Measurements from ENCODE around the gene ZNF717.

- TF ChIP-seq CTCF (IDR thresholded peaks at IDR 0.05; ENCODE audit: low read length), result no peak
- no peak for TF ChIP-seq EZH2 (optimal IDR thresholded peaks at IDR 0.05; ENCODE audit: low read depth, low read length)
Observed at GRCh38 chr3:75727985-75728384, 57.4 kb downstream of the ZNF717 start.

Measured in MM.1S (cell line).